ENCODE measurements around the gene TPGS1.

TPGS1 gene

GRCh38 chr19:465056-465816 is 42.1 kb upstream of the TPGS1 start:
- Histone ChIP-seq H3K27ac (ENCODE audit: low read depth in 2 of 2, low read length in 2 of 2) (no peak overlapping the region), H3K4me1 (ENCODE audit: control insufficient read depth in 2 of 2, insufficient read depth in 2 of 2, low read length in 2 of 2) (no peaks in the 10 kb centered on the region), H3K9ac (ENCODE audit: low read depth in 1 of 2, low read length in 2 of 2) (no peak overlapping the region), H3K4me3 (ENCODE audit: low read length in 2 of 2) (no peak overlapping the region), H3K36me3 (ENCODE audit: control insufficient read depth in 2 of 2, insufficient read depth in 2 of 2, low read length in 2 of 2) (no peaks in the 10 kb centered on the region), H3K9me3 (ENCODE audit: control insufficient read depth in 2 of 2, low read length in 2 of 2) (no peaks in the 10 kb centered on the region), H3K27me3 (ENCODE audit: control insufficient read depth in 2 of 2, insufficient read depth in 2 of 2, low read length in 2 of 2) (peaks cover 0 to 5% of the 10 kb centered on the region in 2 donors)

- Histone ChIP-seq H3K9me3 (ENCODE audit: control insufficient read depth in 2 of 2, low read length in 2 of 2) (no peaks in the 10 kb centered on the region), H3K4me3 (ENCODE audit: low read length in 2 of 2) (no peak overlapping the region), H3K36me3 (ENCODE audit: control insufficient read depth in 2 of 2, insufficient read depth in 2 of 2, low read length in 2 of 2) (no peaks in the 10 kb centered on the region), H3K4me1 (ENCODE audit: control insufficient read depth in 2 of 2, insufficient read depth in 2 of 2, low read length in 2 of 2) (no peaks in the 10 kb centered on the region), H3K9ac (ENCODE audit: low read depth in 1 of 2, low read length in 2 of 2) (no peak overlapping the region), H3K27me3 (ENCODE audit: control insufficient read depth in 2 of 2, insufficient read depth in 2 of 2, low read length in 2 of 2) (peaks cover 0 to under 1% of the 10 kb centered on the region in 2 donors), H3K27ac (ENCODE audit: low read depth in 2 of 2, low read length in 2 of 2) (no peak overlapping the region)
These were observed 39.7 kb upstream of the TPGS1 start for GRCh38 chr19:467554-467953.

GRCh38 chr19:468587-469256 is 38.6 kb upstream of the TPGS1 start:
- Histone ChIP-seq H3K36me3 (ENCODE audit: control insufficient read depth in 2 of 2, insufficient read depth in 2 of 2, low read length in 2 of 2) (no peaks in the 10 kb centered on the region), H3K27ac (ENCODE audit: low read depth in 2 of 2, low read length in 2 of 2) (no peak overlapping the region), H3K4me1 (ENCODE audit: control insufficient read depth in 2 of 2, insufficient read depth in 2 of 2, low read length in 2 of 2) (no peaks in the 10 kb centered on the region), H3K27me3 (ENCODE audit: control insufficient read depth in 2 of 2, insufficient read depth in 2 of 2, low read length in 2 of 2) (no peaks in the 10 kb centered on the region), H3K9me3 (ENCODE audit: control insufficient read depth in 2 of 2, low read length in 2 of 2) (no peaks in the 10 kb centered on the region), H3K4me3 (ENCODE audit: low read length in 2 of 2) (no peak overlapping the region), H3K9ac (ENCODE audit: low read depth in 1 of 2, low read length in 2 of 2) (no peak overlapping the region)

DNA sequence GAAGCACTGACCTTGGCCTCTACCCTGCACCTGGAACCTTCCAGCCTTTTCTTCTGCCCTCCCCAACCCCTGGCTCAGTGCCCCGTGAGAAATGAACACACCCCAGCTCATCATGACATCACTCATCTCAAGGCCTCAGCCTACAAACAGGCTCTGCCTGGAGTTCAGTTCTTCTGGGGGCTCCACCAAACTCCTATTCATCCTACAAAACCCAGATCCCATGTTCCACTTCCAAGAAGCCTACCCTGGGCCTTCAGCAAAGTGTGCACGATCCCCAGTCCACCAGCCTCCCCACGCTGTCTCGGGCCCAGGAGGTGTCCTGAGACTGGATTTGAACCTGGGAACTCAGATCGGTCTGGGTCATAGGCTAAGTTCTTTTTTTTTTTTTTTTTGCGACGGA is 37.5 kb upstream of the TPGS1 start:
- no peak overlapping the region for H3K9ac ChIP-seq (ENCODE audit: low read depth in 1 of 2, low read length in 2 of 2)
- H3K36me3 ChIP-seq (ENCODE audit: control insufficient read depth in 2 of 2, insufficient read depth in 2 of 2, low read length in 2 of 2): no peaks in the 10 kb centered on the region
- no peak overlapping the region for H3K4me3 ChIP-seq (ENCODE audit: low read length in 2 of 2)
- no peaks in the 10 kb centered on the region for H3K9me3 ChIP-seq (ENCODE audit: control insufficient read depth in 2 of 2, low read length in 2 of 2)
- H3K27me3 ChIP-seq (ENCODE audit: control insufficient read depth in 2 of 2, insufficient read depth in 2 of 2, low read length in 2 of 2): no peaks in the 10 kb centered on the region
- H3K27ac ChIP-seq (ENCODE audit: low read depth in 2 of 2, low read length in 2 of 2): no peak overlapping the region
- H3K4me1 ChIP-seq (ENCODE audit: control insufficient read depth in 2 of 2, insufficient read depth in 2 of 2, low read length in 2 of 2): no peaks in the 10 kb centered on the region

DNA sequence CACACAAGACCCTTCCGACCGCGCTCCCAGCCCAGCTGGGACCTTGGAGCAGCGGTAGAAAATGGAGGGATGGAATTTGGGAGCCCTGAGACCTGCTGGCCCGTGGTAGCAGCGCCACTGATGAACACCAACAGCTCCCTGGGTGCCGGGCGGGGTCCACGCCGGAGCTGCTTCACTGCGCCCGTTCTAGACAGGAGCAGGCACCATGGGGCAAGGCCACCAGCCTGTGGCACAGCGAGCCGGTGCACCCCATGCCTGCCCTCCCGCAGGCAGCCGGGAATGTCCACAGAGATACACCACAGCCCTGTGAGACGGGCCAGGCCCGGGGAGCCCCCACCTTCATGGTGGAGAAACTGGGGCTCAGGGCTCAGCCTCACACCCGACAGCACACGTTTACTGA is 36.6 kb upstream of the TPGS1 start:
- H3K4me1 ChIP-seq (ENCODE audit: control insufficient read depth in 2 of 2, insufficient read depth in 2 of 2, low read length in 2 of 2): no peaks in the 10 kb centered on the region
- no peaks in the 10 kb centered on the region for H3K9me3 ChIP-seq (ENCODE audit: control insufficient read depth in 2 of 2, low read length in 2 of 2)
- no peak overlapping the region for H3K9ac ChIP-seq (ENCODE audit: low read depth in 1 of 2, low read length in 2 of 2)
- H3K27me3 ChIP-seq (ENCODE audit: control insufficient read depth in 2 of 2, insufficient read depth in 2 of 2, low read length in 2 of 2): peaks cover 0 to 3% of the 10 kb centered on the region in 2 donors
- no peak overlapping the region for H3K27ac ChIP-seq (ENCODE audit: low read depth in 2 of 2, low read length in 2 of 2)
- no peaks in the 10 kb centered on the region for H3K36me3 ChIP-seq (ENCODE audit: control insufficient read depth in 2 of 2, insufficient read depth in 2 of 2, low read length in 2 of 2)
- no peak overlapping the region for H3K4me3 ChIP-seq (ENCODE audit: low read length in 2 of 2)

DNA sequence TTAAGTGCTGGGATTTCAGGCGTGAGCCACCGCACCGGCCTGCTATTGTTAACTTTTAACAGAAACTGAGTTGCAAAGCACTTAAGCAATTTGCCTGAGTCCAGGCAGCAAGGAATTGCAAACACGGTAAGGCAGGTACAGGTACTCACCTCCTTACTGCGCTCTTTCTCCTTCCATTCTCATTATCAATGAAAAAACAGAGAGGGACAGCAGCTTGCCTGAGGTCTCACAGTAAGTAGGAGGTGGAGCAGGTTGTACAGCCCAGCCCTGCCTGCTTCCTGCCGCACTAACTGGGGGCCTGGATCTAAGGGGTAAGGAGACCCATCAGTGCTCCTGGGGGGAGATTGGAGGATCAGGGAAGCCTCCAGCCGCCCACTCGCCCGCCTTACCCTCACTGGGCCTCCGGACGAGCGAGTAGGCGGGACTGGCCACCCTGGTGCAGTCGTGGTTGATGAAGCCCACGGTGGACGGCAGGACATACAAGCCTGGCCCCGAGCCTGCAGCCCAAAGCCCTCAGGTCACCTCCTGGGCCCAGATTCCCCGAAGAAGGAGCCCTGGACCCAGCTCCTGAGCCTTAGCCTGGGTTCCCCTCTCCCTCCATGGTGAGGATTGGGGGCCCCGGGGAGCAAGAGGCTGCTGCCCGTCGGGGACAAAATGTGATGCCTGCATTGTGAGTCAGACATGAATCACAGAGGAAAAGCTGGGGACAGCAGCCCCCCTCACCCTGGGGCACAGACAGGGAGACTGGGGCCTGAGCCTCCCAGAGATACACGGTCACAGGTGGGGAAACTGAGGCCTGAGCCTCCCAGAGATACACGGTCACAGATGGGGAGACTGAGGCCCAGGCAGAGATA is 35.1 kb upstream of the TPGS1 start:
- Histone ChIP-seq H3K36me3 (ENCODE audit: control insufficient read depth in 2 of 2, insufficient read depth in 2 of 2, low read length in 2 of 2) (no peaks in the 10 kb centered on the region), H3K4me1 (ENCODE audit: control insufficient read depth in 2 of 2, insufficient read depth in 2 of 2, low read length in 2 of 2) (no peaks in the 10 kb centered on the region), H3K4me3 (ENCODE audit: low read length in 2 of 2) (no peak overlapping the region), H3K9me3 (ENCODE audit: control insufficient read depth in 2 of 2, low read length in 2 of 2) (no peaks in the 10 kb centered on the region), H3K9ac (ENCODE audit: low read depth in 1 of 2, low read length in 2 of 2) (no peak overlapping the region), H3K27me3 (ENCODE audit: control insufficient read depth in 2 of 2, insufficient read depth in 2 of 2, low read length in 2 of 2) (peaks cover 0 to 3% of the 10 kb centered on the region in 2 donors), H3K27ac (ENCODE audit: low read depth in 2 of 2, low read length in 2 of 2) (no peak overlapping the region)

GRCh38 chr19:474126-475078 is 32.9 kb upstream of the TPGS1 start:
- Histone ChIP-seq H3K4me1 (ENCODE audit: control insufficient read depth in 2 of 2, insufficient read depth in 2 of 2, low read length in 2 of 2) (no peaks in the 10 kb centered on the region), H3K27ac (ENCODE audit: low read depth in 2 of 2, low read length in 2 of 2) (no peak overlapping the region), H3K9me3 (ENCODE audit: control insufficient read depth in 2 of 2, low read length in 2 of 2) (no peaks in the 10 kb centered on the region), H3K9ac (ENCODE audit: low read depth in 1 of 2, low read length in 2 of 2) (no peak overlapping the region), H3K4me3 (ENCODE audit: low read length in 2 of 2) (no peak overlapping the region), H3K27me3 (ENCODE audit: control insufficient read depth in 2 of 2, insufficient read depth in 2 of 2, low read length in 2 of 2) (peaks cover 0 to 5% of the 10 kb centered on the region in 2 donors), H3K36me3 (ENCODE audit: control insufficient read depth in 2 of 2, insufficient read depth in 2 of 2, low read length in 2 of 2) (no peaks in the 10 kb centered on the region)

DNA sequence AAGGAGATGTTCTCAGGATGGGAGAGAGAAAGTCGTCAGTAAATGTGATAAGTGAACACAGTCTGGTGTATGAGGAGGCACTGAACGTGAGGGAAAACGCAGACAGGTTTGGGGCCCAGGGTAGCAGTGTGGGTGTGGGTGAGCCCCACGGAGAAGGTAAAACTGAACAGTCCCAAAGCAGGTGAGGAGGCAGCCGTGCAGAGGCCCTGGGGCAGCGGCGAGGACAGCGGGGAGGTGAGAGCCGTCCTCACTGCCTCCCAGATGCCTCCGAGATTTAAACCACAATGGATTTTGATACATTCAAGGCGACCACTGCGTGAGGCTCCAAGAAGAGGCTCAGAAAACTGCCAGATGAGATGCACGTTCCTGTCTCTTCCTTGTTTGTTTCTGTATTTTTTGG is 31.9 kb upstream of the TPGS1 start:
- no peaks in the 10 kb centered on the region for H3K36me3 ChIP-seq (ENCODE audit: control insufficient read depth in 2 of 2, insufficient read depth in 2 of 2, low read length in 2 of 2)
- no peak overlapping the region for H3K27ac ChIP-seq (ENCODE audit: low read depth in 2 of 2, low read length in 2 of 2)
- H3K9me3 ChIP-seq (ENCODE audit: control insufficient read depth in 2 of 2, low read length in 2 of 2): no peaks in the 10 kb centered on the region
- H3K4me3 ChIP-seq (ENCODE audit: low read length in 2 of 2): no peak overlapping the region
- H3K9ac ChIP-seq (ENCODE audit: low read depth in 1 of 2, low read length in 2 of 2): no peak overlapping the region
- H3K27me3 ChIP-seq (ENCODE audit: control insufficient read depth in 2 of 2, insufficient read depth in 2 of 2, low read length in 2 of 2): peaks cover 0 to 5% of the 10 kb centered on the region in 2 donors
- H3K4me1 ChIP-seq (ENCODE audit: control insufficient read depth in 2 of 2, insufficient read depth in 2 of 2, low read length in 2 of 2): no peaks in the 10 kb centered on the region

- Histone ChIP-seq H3K27ac (ENCODE audit: low read depth in 2 of 2, low read length in 2 of 2) (no peak overlapping the region), H3K36me3 (ENCODE audit: control insufficient read depth in 2 of 2, insufficient read depth in 2 of 2, low read length in 2 of 2) (no peaks in the 10 kb centered on the region), H3K4me3 (ENCODE audit: low read length in 2 of 2) (no peak overlapping the region)
These were observed 28.9 kb upstream of the TPGS1 start for GRCh38 chr19:478236-478903.

More at GRCh38 chr19:478236-478903, 28.9 kb upstream of the TPGS1 start:
- Histone ChIP-seq H3K27me3 (ENCODE audit: control insufficient read depth in 2 of 2, insufficient read depth in 2 of 2, low read length in 2 of 2) (peaks cover 0 to 5% of the 10 kb centered on the region in 2 donors), H3K9ac (ENCODE audit: low read depth in 1 of 2, low read length in 2 of 2) (no peak overlapping the region), H3K9me3 (ENCODE audit: control insufficient read depth in 2 of 2, low read length in 2 of 2) (no peaks in the 10 kb centered on the region), H3K4me1 (ENCODE audit: control insufficient read depth in 2 of 2, insufficient read depth in 2 of 2, low read length in 2 of 2) (no peaks in the 10 kb centered on the region)
